ENCODE results near the gene CACNA1F.

- TF ChIP-seq CTCF (conservative IDR thresholded peaks at IDR 0.05; ENCODE audit: low read length) (no peak), EZH2phosphoT487 (IDR thresholded peaks at IDR 0.05; ENCODE audit: borderline replicate concordance) (no peak)
Observed at GRCh38 chrX:49212861-49213260, 20.3 kb downstream of the CACNA1F start.
